GM18498 (cell line): Measurements from ENCODE around the gene RDH5.
A peak's percentile ranks its signal among the peaks of the same experiment; 100 is the strongest.

Experiments
- ATAC-seq: cut with Tn5 transposase; IDR thresholded peaks from one replicate; pipeline ENCODE4 v1.9.1; 2021; ENCODE audit warnings: mild to moderate bottlenecking, moderate library complexity; ENCODE audit not compliant: unreplicated experiment

Gene RDH5

GRCh38 chr12:55727643-55728185 lies 7.5 kb downstream of the RDH5 start:
- no peak for ATAC-seq

GRCh38 chr12:55728186-55728938 lies 8.2 kb downstream of the RDH5 start:
- peak; percentile 24 for ATAC-seq

- peak; percentile 73 for ATAC-seq
Observed at GRCh38 chr12:55728939-55729818, 9.0 kb downstream of the RDH5 start, which contains the start of gene CD63. Gene CD63 (minus strand): TSS chr12:55729009. CDS start chr12:55728341, 668 bp downstream.

- peak; percentile 45 for ATAC-seq
Observed at GRCh38 chr12:55729819-55730818, 9.9 kb downstream of the RDH5 start.

GRCh38 chr12:55732288-55732687 lies 12.1 kb downstream of the RDH5 start:
- no peak for ATAC-seq

- ATAC-seq = no peak
Observed at GRCh38 chr12:55733021-55733555, 12.9 kb downstream of the RDH5 start.

- ATAC-seq = no peak
Observed at GRCh38 chr12:55733858-55734257, 13.7 kb downstream of the RDH5 start.

- ATAC-seq = no peak
Observed at GRCh38 chr12:55734595-55734994, 14.4 kb downstream of the RDH5 start.

- no peak for ATAC-seq
Observed at GRCh38 chr12:55736076-55736475, 15.9 kb downstream of the RDH5 start.

GRCh38 chr12:55736780-55737580 lies 16.8 kb downstream of the RDH5 start:
- peak; percentile 52 for ATAC-seq

GRCh38 chr12:55737581-55738122 lies 17.5 kb downstream of the RDH5 start:
- no peak for ATAC-seq

GRCh38 chr12:55738123-55739024 lies 18.2 kb downstream of the RDH5 start:
- peak; percentile 84 for ATAC-seq

GRCh38 chr12:55739025-55739378 lies 18.8 kb downstream of the RDH5 start:
- no peak for ATAC-seq

- no peak for ATAC-seq
Observed at GRCh38 chr12:55741931-55742680, 21.9 kb downstream of the RDH5 start.

- ATAC-seq = peak; percentile 38
Observed at GRCh38 chr12:55742719-55743405, 22.7 kb downstream of the RDH5 start, which contains the start of gene GDF11. Gene GDF11 (plus strand): TSS chr12:55743122. CDS start chr12:55743317, 195 bp downstream.
